ENCODE results near the gene CCR5AS.

The CCR5AS gene

DNA sequence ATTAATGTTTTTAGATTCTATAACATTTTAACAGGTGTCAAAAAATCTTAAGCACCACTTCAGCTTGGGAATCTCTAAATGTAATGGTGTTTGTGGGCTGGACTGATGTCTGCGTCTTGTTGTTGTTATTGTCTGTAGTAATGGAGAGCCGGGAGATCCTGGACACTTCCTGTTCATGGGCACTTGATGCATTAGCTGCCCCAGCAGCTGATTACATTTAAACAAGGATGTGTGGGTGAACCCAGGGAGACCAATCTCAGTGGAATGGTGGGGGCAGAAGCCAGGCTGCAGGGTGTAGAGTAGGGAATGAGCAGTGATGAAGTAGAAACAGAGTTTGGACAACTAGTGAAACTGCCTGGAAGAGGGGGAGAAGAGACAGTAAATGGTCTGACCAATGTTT is 7.8 kb downstream of the CCR5AS start:
- no peak overlapping the region for H3K4me3 ChIP-seq (ENCODE audit: control insufficient read depth in 1 of 7, extremely low read depth in 1 of 7, insufficient read depth in 4 of 7, low read depth in 2 of 7, low read length in 6 of 7)
- WGBS (ENCODE audit: insufficient coverage), result 80% methylated on average over 1 of the region's 2 CpGs
- no peaks in the 10 kb centered on the region for H3K9me3 ChIP-seq (ENCODE audit: control extremely low read depth in 1 of 5, control insufficient read depth in 4 of 5, insufficient read depth in 2 of 5, low read depth in 1 of 5, low read length in 4 of 5)
- no peaks in the 10 kb centered on the region for H3K36me3 ChIP-seq (ENCODE audit: control insufficient read depth in 4 of 4, insufficient read depth in 4 of 4, low read length in 3 of 4)
- no peak overlapping the region for H3K27ac ChIP-seq (ENCODE audit: insufficient read depth in 1 of 2, low read depth in 1 of 2, low read length in 2 of 2, poor library complexity in 1 of 2, severe bottlenecking in 2 of 2)
- CTCF ChIA-PET, result interaction anchor here (0.6 to 4.1 kb wide), 6 partner anchors 10 to 197 kb away, joined by 3 to 18 read pairs (median 3); no protein-coding TSS in a partner anchor
- H3K4me1 ChIP-seq (ENCODE audit: control extremely low read depth in 1 of 4, control insufficient read depth in 4 of 4, insufficient read depth in 4 of 4, low read length in 3 of 4), result peaks cover 4 to 37% (median 11%) of the 10 kb centered on the region in 4 experiments
- DNase-seq, result no peak
- no peaks in the 10 kb centered on the region for H3K27me3 ChIP-seq (replicated peaks in 2 of 5; ENCODE audit: control insufficient read depth in 4 of 5, insufficient read depth in 5 of 5, low read length in 4 of 5)
- POLR2A ChIA-PET, result interaction anchor here (0.6 kb wide), 1 partner anchor 22 kb away, joined by 4 read pairs; no protein-coding TSS in a partner anchor

DNA sequence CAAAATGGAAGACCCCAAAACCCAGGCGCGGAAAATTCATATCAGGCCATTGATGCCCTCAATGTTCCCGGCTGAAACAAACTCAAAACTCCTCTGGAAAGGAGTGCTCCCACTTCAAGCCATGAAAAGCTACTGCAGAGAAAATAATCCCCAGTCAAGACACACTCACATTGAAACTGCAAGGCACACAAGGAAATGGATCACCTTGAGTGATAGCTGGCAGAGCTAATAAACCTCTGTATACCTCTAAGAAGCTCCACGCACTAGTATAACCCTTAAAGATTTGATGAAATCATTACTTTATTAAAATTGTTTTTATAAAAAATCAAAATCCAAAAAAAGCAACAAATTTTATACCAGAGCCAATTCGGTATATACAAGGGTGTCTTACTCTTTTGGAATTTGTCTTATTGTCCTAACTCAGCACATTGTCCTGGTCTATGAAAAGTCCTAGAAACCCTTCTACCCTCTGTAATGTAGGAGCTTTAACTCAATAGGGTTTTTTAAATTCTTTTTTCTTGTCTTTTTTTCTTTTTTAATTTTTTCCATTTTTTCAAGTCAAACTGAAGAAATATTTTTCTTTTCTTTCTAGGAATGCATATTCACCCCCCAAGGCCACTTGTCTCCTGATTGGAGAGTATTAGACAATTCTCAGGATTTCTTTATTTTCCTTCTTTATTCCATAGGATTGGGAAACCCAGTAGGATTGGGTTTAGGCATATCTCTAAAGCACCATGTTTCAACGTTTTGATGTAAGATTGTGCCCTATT is 8.5 kb downstream of the CCR5AS start:
- Histone ChIP-seq H3K27me3 (replicated peaks in 2 of 5; ENCODE audit: control insufficient read depth in 4 of 5, insufficient read depth in 5 of 5, low read length in 4 of 5) (no peaks in the 10 kb centered on the region), H3K4me1 (ENCODE audit: control extremely low read depth in 1 of 4, control insufficient read depth in 4 of 4, insufficient read depth in 4 of 4, low read length in 3 of 4) (peaks cover 4 to 37% (median 11%) of the 10 kb centered on the region in 4 experiments), H3K36me3 (ENCODE audit: control insufficient read depth in 4 of 4, insufficient read depth in 4 of 4, low read length in 3 of 4) (no peaks in the 10 kb centered on the region), H3K9me3 (ENCODE audit: control extremely low read depth in 1 of 5, control insufficient read depth in 4 of 5, insufficient read depth in 2 of 5, low read depth in 1 of 5, low read length in 4 of 5) (no peaks in the 10 kb centered on the region), H3K4me3 (ENCODE audit: control insufficient read depth in 1 of 7, extremely low read depth in 1 of 7, insufficient read depth in 4 of 7, low read depth in 2 of 7, low read length in 6 of 7) (no peak overlapping the region), H3K27ac (ENCODE audit: insufficient read depth in 1 of 2, low read depth in 1 of 2, low read length in 2 of 2, poor library complexity in 1 of 2, severe bottlenecking in 2 of 2) (no peak overlapping the region)
- CTCF ChIA-PET, result interaction anchor here (1.3 to 4.1 kb wide), 4 partner anchors 16 to 30 kb away, joined by 3 to 18 read pairs (median 4); no protein-coding TSS in a partner anchor
- no peak for DNase-seq
- 92% methylated on average over 3 of the region's 6 CpGs for WGBS (ENCODE audit: insufficient coverage)
- POLR2A ChIA-PET, result interaction anchor here (0.6 kb wide), 1 partner anchor 65 kb away, joined by 3 read pairs; no protein-coding TSS in a partner anchor

DNA sequence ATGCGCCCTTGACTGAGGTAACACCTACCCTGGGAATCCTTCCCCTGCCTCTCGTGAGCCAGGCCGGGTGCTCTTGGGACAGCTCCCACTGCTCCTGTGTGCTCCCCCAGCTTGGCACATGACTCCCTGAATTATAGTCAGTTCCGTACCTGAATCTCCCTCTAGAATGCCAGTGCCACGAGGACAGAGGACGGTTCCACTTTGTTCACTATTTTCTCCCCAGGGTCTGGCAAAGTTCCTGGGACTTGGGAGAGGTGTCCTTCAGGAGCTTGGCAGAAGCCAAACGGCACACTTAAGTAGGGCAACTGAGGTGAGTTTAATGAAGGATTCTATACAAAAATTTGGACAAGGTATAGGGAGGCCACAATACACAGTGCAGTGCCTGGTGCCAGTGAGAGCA is 9.8 kb downstream of the CCR5AS start:
- Histone ChIP-seq H3K9me3 (ENCODE audit: control extremely low read depth in 1 of 5, control insufficient read depth in 4 of 5, insufficient read depth in 2 of 5, low read depth in 1 of 5, low read length in 4 of 5) (no peaks in the 10 kb centered on the region), H3K27me3 (replicated peaks in 2 of 5; ENCODE audit: control insufficient read depth in 4 of 5, insufficient read depth in 5 of 5, low read length in 4 of 5) (no peaks in the 10 kb centered on the region), H3K4me1 (ENCODE audit: control extremely low read depth in 1 of 4, control insufficient read depth in 4 of 4, insufficient read depth in 4 of 4, low read length in 3 of 4) (peaks cover 4 to 37% (median 11%) of the 10 kb centered on the region in 4 experiments), H3K4me3 (ENCODE audit: control insufficient read depth in 1 of 7, extremely low read depth in 1 of 7, insufficient read depth in 4 of 7, low read depth in 2 of 7, low read length in 6 of 7) (no peak overlapping the region), H3K27ac (ENCODE audit: insufficient read depth in 1 of 2, low read depth in 1 of 2, low read length in 2 of 2, poor library complexity in 1 of 2, severe bottlenecking in 2 of 2) (no peak overlapping the region), H3K36me3 (ENCODE audit: control insufficient read depth in 4 of 4, insufficient read depth in 4 of 4, low read length in 3 of 4) (no peaks in the 10 kb centered on the region)
- no peak for DNase-seq
- CTCF ChIA-PET, result interaction anchor here (1.3 to 4.1 kb wide), 3 partner anchors 14 to 31 kb away, joined by 3 to 18 read pairs (median 4); no protein-coding TSS in a partner anchor
- 95% methylated on average over 7 of the region's 7 CpGs for WGBS (ENCODE audit: insufficient coverage)
- POLR2A ChIA-PET, result no interaction called here

DNA sequence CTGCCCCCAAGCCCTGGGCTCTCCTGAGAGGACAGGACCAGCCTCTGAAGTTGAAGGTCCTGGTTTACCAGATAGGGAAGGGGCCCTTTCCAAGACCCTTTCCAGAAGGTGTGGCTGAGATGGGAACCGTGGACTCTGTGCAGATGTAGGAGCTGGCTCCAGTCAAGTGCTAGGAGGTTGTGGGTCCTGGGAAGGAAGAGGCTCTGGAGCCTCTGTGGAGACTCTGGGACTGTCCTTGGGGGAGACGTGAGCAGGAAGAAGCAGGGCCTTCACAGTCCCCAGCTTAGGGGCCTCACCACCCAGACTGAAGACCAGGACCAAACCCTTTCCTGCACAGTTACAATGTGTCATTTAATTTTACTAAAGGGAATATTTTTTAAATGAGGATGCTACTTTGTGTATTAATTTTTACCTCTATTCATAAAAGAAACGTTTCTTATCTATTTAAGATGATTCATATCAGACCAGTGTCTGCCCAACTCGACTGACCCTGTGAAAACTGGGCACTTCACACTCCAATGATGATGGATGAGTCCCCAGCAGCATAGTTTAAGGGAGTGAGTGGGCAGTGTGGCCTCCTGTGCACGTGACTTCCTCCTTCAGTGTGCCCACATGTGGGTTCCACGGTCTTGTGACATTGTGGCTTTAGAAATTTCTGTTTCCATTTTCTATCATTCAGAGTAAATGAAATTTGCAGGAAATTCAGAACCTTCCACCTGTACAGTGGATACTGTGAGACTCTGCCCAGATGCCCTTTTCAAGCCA is 10.9 kb downstream of the CCR5AS start:
- no peaks in the 10 kb centered on the region for H3K27me3 ChIP-seq (replicated peaks in 2 of 5; ENCODE audit: control insufficient read depth in 4 of 5, insufficient read depth in 5 of 5, low read length in 4 of 5)
- WGBS (ENCODE audit: insufficient coverage), result 29% methylated on average over 3 of the region's 6 CpGs
- peak in 2 of 3 donors; percentile 55 to 71 for DNase-seq
- CTCF ChIA-PET, result interaction anchor here (1.3 kb wide), 1 partner anchor 11 kb away, joined by 6 read pairs; the partner anchor contains the start of genes CCR5AS and CCRL2
- no peak overlapping the region for H3K4me3 ChIP-seq (ENCODE audit: control insufficient read depth in 1 of 7, extremely low read depth in 1 of 7, insufficient read depth in 4 of 7, low read depth in 2 of 7, low read length in 6 of 7)
- H3K4me1 ChIP-seq (ENCODE audit: control extremely low read depth in 1 of 4, control insufficient read depth in 4 of 4, insufficient read depth in 4 of 4, low read length in 3 of 4), result peaks cover 4 to 37% (median 11%) of the 10 kb centered on the region in 4 experiments
- H3K36me3 ChIP-seq (ENCODE audit: control insufficient read depth in 4 of 4, insufficient read depth in 4 of 4, low read length in 3 of 4), result no peaks in the 10 kb centered on the region
- POLR2A ChIA-PET, result no interaction called here
- H3K9me3 ChIP-seq (ENCODE audit: control extremely low read depth in 1 of 5, control insufficient read depth in 4 of 5, insufficient read depth in 2 of 5, low read depth in 1 of 5, low read length in 4 of 5), result no peaks in the 10 kb centered on the region
- no peak overlapping the region for H3K27ac ChIP-seq (ENCODE audit: insufficient read depth in 1 of 2, low read depth in 1 of 2, low read length in 2 of 2, poor library complexity in 1 of 2, severe bottlenecking in 2 of 2)

DNA sequence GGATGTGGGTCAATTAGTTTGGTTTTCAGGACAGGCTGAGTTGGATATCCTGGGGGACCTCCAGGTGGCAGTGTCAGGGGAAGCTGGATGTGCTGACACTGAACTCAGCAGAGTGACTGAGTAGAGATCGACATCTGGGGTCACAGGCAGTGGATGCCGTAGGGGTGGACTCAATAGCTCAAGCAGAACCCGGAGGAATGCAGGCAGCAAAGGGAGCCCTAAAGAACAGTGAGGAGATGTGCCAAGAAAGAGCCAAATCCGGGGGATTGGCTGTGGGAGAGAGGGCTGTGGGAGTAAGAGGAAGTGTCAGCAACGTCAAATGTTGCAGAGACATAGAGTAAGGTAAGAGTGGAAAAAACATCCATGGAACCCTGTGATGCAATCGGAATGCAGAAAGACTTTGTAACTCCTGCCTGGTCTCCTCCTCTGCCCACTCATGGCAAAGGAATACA is 11.6 kb downstream of the CCR5AS start:
- Histone ChIP-seq H3K4me1 (ENCODE audit: control extremely low read depth in 1 of 4, control insufficient read depth in 4 of 4, insufficient read depth in 4 of 4, low read length in 3 of 4) (peaks cover 4 to 37% (median 11%) of the 10 kb centered on the region in 4 experiments), H3K9me3 (ENCODE audit: control extremely low read depth in 1 of 5, control insufficient read depth in 4 of 5, insufficient read depth in 2 of 5, low read depth in 1 of 5, low read length in 4 of 5) (no peaks in the 10 kb centered on the region), H3K27ac (ENCODE audit: insufficient read depth in 1 of 2, low read depth in 1 of 2, low read length in 2 of 2, poor library complexity in 1 of 2, severe bottlenecking in 2 of 2) (no peak overlapping the region), H3K27me3 (replicated peaks in 2 of 5; ENCODE audit: control insufficient read depth in 4 of 5, insufficient read depth in 5 of 5, low read length in 4 of 5) (no peaks in the 10 kb centered on the region), H3K4me3 (ENCODE audit: control insufficient read depth in 1 of 7, extremely low read depth in 1 of 7, insufficient read depth in 4 of 7, low read depth in 2 of 7, low read length in 6 of 7) (no peak overlapping the region), H3K36me3 (ENCODE audit: control insufficient read depth in 4 of 4, insufficient read depth in 4 of 4, low read length in 3 of 4) (no peaks in the 10 kb centered on the region)
- no peak for DNase-seq
- CTCF ChIA-PET, result interaction anchor here (1.3 kb wide), 1 partner anchor 12 kb away, joined by 6 read pairs; the partner anchor contains the start of genes CCR5AS and CCRL2
- 70% methylated on average over 6 of the region's 6 CpGs for WGBS (ENCODE audit: insufficient coverage)
- POLR2A ChIA-PET, result no interaction called here

DNA sequence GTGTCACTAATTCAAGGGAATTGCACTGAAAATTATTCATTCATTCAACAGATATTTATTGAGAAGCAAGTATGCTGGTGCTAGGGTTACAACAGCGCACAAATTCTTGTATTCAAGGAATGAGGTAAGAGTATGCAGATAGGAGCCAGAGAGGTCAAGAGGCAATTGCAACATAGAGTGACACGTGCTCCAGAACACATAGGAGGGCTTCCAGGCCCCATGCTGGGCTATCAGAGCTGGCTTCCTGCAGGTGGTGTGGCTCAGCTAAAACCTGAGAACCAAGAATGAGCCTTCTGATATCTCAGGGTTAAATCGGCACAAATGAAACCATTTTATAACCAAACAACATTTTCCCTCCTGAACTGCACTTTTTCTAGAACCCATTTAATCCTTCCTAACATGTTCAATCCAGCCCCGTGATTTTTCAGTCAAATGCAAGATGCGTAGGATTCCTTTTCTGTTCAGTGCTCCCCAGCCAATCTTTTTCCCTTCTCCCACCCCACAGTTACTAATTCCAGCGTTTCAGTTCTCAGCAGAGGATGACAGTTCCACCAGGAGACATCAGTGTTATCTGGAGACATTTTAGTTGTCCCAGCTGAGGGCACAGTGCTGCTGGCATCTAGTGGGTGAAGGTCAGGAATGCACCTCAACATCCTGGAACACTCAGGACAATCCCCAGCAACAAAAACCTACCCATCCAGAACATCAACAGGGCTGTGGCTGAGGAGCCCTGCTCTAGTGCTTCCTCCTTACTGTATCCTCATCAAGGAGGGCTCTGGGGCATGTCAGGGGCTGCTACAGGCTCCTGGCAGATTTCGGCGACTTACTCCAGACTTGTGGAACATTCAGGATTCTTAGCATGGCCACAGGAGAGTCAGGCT is 13.1 kb downstream of the CCR5AS start:
- Histone ChIP-seq H3K9me3 (ENCODE audit: control extremely low read depth in 1 of 5, control insufficient read depth in 4 of 5, insufficient read depth in 2 of 5, low read depth in 1 of 5, low read length in 4 of 5) (no peaks in the 10 kb centered on the region), H3K4me1 (ENCODE audit: control extremely low read depth in 1 of 4, control insufficient read depth in 4 of 4, insufficient read depth in 4 of 4, low read length in 3 of 4) (peaks cover 4 to 23% (median 11%) of the 10 kb centered on the region in 4 experiments), H3K36me3 (ENCODE audit: control insufficient read depth in 4 of 4, insufficient read depth in 4 of 4, low read length in 3 of 4) (no peaks in the 10 kb centered on the region), H3K27ac (ENCODE audit: insufficient read depth in 1 of 2, low read depth in 1 of 2, low read length in 2 of 2, poor library complexity in 1 of 2, severe bottlenecking in 2 of 2) (no peak overlapping the region), H3K27me3 (replicated peaks in 2 of 5; ENCODE audit: control insufficient read depth in 4 of 5, insufficient read depth in 5 of 5, low read length in 4 of 5) (no peaks in the 10 kb centered on the region), H3K4me3 (ENCODE audit: control insufficient read depth in 1 of 7, extremely low read depth in 1 of 7, insufficient read depth in 4 of 7, low read depth in 2 of 7, low read length in 6 of 7) (no peak overlapping the region)
- ChIA-PET POLR2A (interaction anchor here (0.7 kb wide), 1 partner anchor 525 kb away, joined by 3 read pairs; no protein-coding TSS in a partner anchor), CTCF (interaction anchor here (1.0 kb wide), 1 partner anchor 23 kb away, joined by 3 read pairs; the partner anchor contains the start of gene CCR5)
- 88% methylated on average over 7 of the region's 8 CpGs for WGBS (ENCODE audit: insufficient coverage)
- no peak for DNase-seq
